Natural killer cell (primary cell): Measurements from ENCODE around the gene BORCS8. TPM values are rescaled to one million over a fixed set of nuclear protein-coding genes. Genes with fewer than 3 reads are reported as not detected.
A peak's percentile ranks its signal among the peaks of the same experiment; 100 is the strongest.

Experiments used
- ATAC-seq, 3 donors: fragments of 150-1000 bp in 2 of 3; fragments of 200-7000 bp in 1 of 3; cut with Tn5 transposase; 1 replicate in 1 of 3; 2 replicates in 2 of 3; pipeline ENCODE4 v1.10.0; 2021; ENCODE audit warnings: mild to moderate bottlenecking in 2 of 3, moderate library complexity in 2 of 3
- DNase-seq, 2 donors: peaks; one replicate each; pipeline versions ENCODE4 v3.0.0 to v3.0.0-alpha.2; 2013 to 2021; ENCODE audit warnings: mixed read lengths in 1 of 2
- H3K27ac ChIP-seq: one replicate; pipeline ENCODE4 v1.5.1; 2013; ENCODE audit warnings: mild to moderate bottlenecking, low read length
- H3K27me3 ChIP-seq: one replicate; pipeline ENCODE4 v1.6.1; 2013; ENCODE audit warnings: low read length; ENCODE audit not compliant: control insufficient read depth, insufficient read depth
- H3K36me3 ChIP-seq: one replicate; pipeline ENCODE4 v1.6.1; 2013; ENCODE audit warnings: low read length; ENCODE audit not compliant: control insufficient read depth, insufficient read depth
- H3K4me1 ChIP-seq: one replicate; pipeline ENCODE4 v1.6.1; 2013; ENCODE audit warnings: low read length; ENCODE audit not compliant: control insufficient read depth, insufficient read depth
- H3K4me3 ChIP-seq: one replicate; pipeline ENCODE4 v1.5.1; 2013; ENCODE audit warnings: low read length
- H3K9me3 ChIP-seq: one replicate; pipeline ENCODE4 v1.6.1; 2013; ENCODE audit warnings: low read length; ENCODE audit not compliant: control insufficient read depth, insufficient read depth
- H3K27ac Mint-ChIP-seq, 2 donors: one replicate each; pipeline ENCODE4 v1.8.0; 2022; ENCODE audit warnings: mild to moderate bottlenecking in 2 of 2, mixed read lengths in 2 of 2, moderate library complexity in 1 of 2
- H3K27me3 Mint-ChIP-seq, 2 donors: one replicate each; pipeline ENCODE4 v1.8.0; 2022; ENCODE audit warnings: low read depth in 2 of 2, mixed read lengths in 2 of 2
- H3K36me3 Mint-ChIP-seq: one replicate; pipeline ENCODE4 v1.8.0; 2022; ENCODE audit warnings: mixed read lengths
- H3K4me1 Mint-ChIP-seq, 2 donors: one replicate each; pipeline ENCODE4 v1.8.0; 2022; ENCODE audit warnings: mixed read lengths in 2 of 2
- H3K4me3 Mint-ChIP-seq: one replicate; pipeline ENCODE4 v1.8.0; 2022; ENCODE audit warnings: mild to moderate bottlenecking, moderate library complexity, mixed read lengths
- H3K9me3 Mint-ChIP-seq, 2 donors: one replicate each; pipeline ENCODE4 v1.8.0; 2022; ENCODE audit warnings: mixed read lengths in 2 of 2
- CTCF ChIP-seq: fragments of 200-600 bp; IDR thresholded peaks from one replicate; pipeline ENCODE4 v1.8.0; 2022; ENCODE audit warnings: antibody characterized with exemption
- WGBS: methylation state at CpG from one replicate; pipeline ENCODE4 v1.1.7; 2013; ENCODE audit warnings: missing lambda C conversion rate; ENCODE audit not compliant: insufficient coverage; 5-methylcytosine and 5-hydroxymethylcytosine counted together
- intact Hi-C: fragments of 100-400 bp; cut with micrococcal nuclease; formaldehyde crosslinking; loops from one replicate; pipeline ENCODE4 v1.14.2; 2022
- total RNA-seq, 4 donors: library from RNA; stranded (reverse); fragments of 120-200 nt in 1 of 4; gene quantifications; one replicate each; pipeline versions ENCODE4 v1.2.3 to v1.2.4, GENCODE V29; 2013 to 2022

BORCS8 gene
- total RNA-seq, 3 donors from 2014 or later (not counting 1 experiment from before 2014, with no cell fraction given), result 28.2 to 42.4 (median 33.2) TPM

GRCh38 chr19:19206938-19207337 lies 15.0 kb upstream of the BORCS8 start:
- Histone ChIP-seq H3K4me3 (no peak overlapping the region), H3K36me3 (no peaks in the 10 kb centered on the region), H3K9me3 (no peaks in the 10 kb centered on the region), H3K27ac (no peak overlapping the region), H3K4me1 (peaks cover 36% of the 10 kb centered on the region), H3K27me3 (peaks cover 6% of the 10 kb centered on the region)
- Mint-ChIP-seq H3K4me1 (peaks cover 24 to 31% of the 10 kb centered on the region in 2 donors), H3K36me3 (no peaks in the 10 kb centered on the region), H3K27ac (peak overlapping the region in 1 of 2 donors; percentile 15), H3K9me3 (peaks cover 0 to 5% of the 10 kb centered on the region in 2 donors), H3K4me3 (peak overlapping the region; percentile 26), H3K27me3 (peaks cover 0 to 15% of the 10 kb centered on the region in 2 donors)
- ATAC-seq, result no peak
- no peak for TF ChIP-seq CTCF
- no peak for DNase-seq
- intact Hi-C loops, result no loop called here
- 41% methylated on average over 5 of the region's 5 CpGs for WGBS

- H3K4me3 ChIP-seq, result no peak overlapping the region
- intact Hi-C loops, result no loop called here
- ATAC-seq, result no peak
- H3K27me3 Mint-ChIP-seq, result peaks cover 0 to 9% of the 10 kb centered on the region in 2 donors
- no peaks in the 10 kb centered on the region for H3K27me3 ChIP-seq
- H3K4me3 Mint-ChIP-seq, result no peak overlapping the region
- no peaks in the 10 kb centered on the region for H3K9me3 ChIP-seq
- peaks cover 4% of the 10 kb centered on the region for H3K36me3 ChIP-seq
- whole genome bisulfite sequencing, result 63% methylated on average over 14 of the region's 14 CpGs
- peaks cover 24 to 32% of the 10 kb centered on the region in 2 donors for H3K4me1 Mint-ChIP-seq
- H3K27ac Mint-ChIP-seq, result no peak overlapping the region
- H3K9me3 Mint-ChIP-seq, result peaks cover 0 to 5% of the 10 kb centered on the region in 2 donors
- H3K4me1 ChIP-seq, result peaks cover 41% of the 10 kb centered on the region
- no peak overlapping the region for H3K27ac ChIP-seq
- H3K36me3 Mint-ChIP-seq, result no peaks in the 10 kb centered on the region
- TF ChIP-seq CTCF, result no peak
- no peak for DNase-seq
Observed at GRCh38 chr19:19205416-19206410, 13.8 kb upstream of the BORCS8 start.

GRCh38 chr19:19204181-19204580 lies 12.2 kb upstream of the BORCS8 start:
- H3K4me1 Mint-ChIP-seq, result peaks cover 24 to 32% of the 10 kb centered on the region in 2 donors
- H3K36me3 Mint-ChIP-seq, result no peaks in the 10 kb centered on the region
- no peak overlapping the region for H3K4me3 ChIP-seq
- DNase-seq, result no peak
- 78% methylated on average over 13 of the region's 13 CpGs for WGBS
- intact Hi-C loops, result no loop called here
- H3K36me3 ChIP-seq, result peaks cover 4% of the 10 kb centered on the region
- no peaks in the 10 kb centered on the region for H3K9me3 ChIP-seq
- peak overlapping the region; percentile 90 for H3K4me3 Mint-ChIP-seq
- H3K9me3 Mint-ChIP-seq, result peaks cover 0 to 5% of the 10 kb centered on the region in 2 donors
- H3K4me1 ChIP-seq, result peaks cover 41% of the 10 kb centered on the region
- H3K27ac Mint-ChIP-seq, result peak overlapping the region; percentile 84 to 87
- TF ChIP-seq CTCF, result no peak
- no peak overlapping the region for H3K27ac ChIP-seq
- H3K27me3 ChIP-seq, result no peaks in the 10 kb centered on the region
- H3K27me3 Mint-ChIP-seq, result peaks cover 0 to 3% of the 10 kb centered on the region in 2 donors
- ATAC-seq, result no peak
